ENCODE data around the gene PXDC1.
"Not testable (repeated sequence)": the region's sequence is repeated elsewhere in the genome, so short reads cannot be mapped to it uniquely, and the experiment has no call there.

Gene PXDC1

GRCh38 chr6:3782876-3783832, 31.6 kb upstream of the PXDC1 start:
- DNase-seq = no peak

- no peak for DNase-seq
Observed at GRCh38 chr6:3781504-3781903, 30.0 kb upstream of the PXDC1 start.

- no peak for DNase-seq
Observed at GRCh38 chr6:3779574-3779849, 28.0 kb upstream of the PXDC1 start.

- DNase-seq = no peak
Observed at GRCh38 chr6:3778701-3779573, 27.4 kb upstream of the PXDC1 start.

- no peak for DNase-seq
Observed at GRCh38 chr6:3777730-3778461, 26.4 kb upstream of the PXDC1 start.

DNA sequence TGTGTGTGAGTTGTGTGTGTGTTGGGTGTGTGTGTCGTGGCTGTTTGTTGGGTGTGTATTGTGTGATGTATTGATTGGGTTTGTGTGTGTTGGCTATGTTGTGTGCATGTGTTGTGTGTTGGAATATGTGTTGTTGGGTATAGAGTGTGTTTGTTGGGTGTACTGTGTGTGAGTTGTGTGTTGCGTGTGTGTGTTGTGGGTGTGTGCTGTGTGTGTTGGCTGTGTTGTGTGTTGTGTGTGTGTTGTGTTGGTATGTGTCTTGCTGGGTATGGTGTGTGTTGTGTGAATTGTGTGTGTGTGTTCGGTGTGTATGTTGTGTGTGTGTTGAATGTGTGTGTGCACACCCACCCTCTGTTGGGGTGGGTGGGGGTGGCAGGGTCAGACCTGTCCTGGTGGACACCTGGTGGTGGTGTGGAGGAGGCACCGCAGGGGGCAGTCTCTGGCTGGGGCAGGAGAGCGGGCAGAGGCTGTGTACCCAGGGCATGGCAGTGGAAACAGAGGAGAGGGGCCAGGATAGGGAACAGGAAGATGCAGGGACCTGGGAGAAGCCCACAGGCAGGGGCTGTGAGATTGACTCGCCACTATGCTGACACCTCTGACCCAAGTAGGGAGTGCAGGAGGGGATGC, 25.5 kb upstream of the PXDC1 start:
- peak in 1 of 2 experiments; percentile 17 for DNase-seq

- DNase-seq = no peak
Observed at GRCh38 chr6:3775847-3776246, 24.3 kb upstream of the PXDC1 start.

DNA sequence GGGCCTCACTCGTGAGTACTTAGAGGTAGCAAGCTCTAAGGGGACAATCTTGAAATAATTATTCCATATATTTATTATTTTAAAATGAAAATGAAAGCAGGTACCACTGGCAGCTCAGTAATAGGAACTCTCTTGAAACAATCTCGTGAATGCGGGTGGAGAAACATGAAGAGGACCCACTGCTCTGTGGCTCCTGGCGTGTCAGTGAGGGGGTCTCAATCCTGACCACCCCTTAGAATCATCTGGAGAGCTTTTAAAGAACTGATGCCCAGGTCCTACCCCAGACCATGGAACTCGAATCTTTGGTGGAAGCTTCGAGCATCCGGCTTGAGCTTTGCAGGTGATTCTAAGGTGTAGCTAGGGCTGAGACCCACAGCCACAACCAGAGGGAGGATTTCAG, 23.9 kb upstream of the PXDC1 start:
- no peak for DNase-seq

- DNase-seq = no peak
Observed at GRCh38 chr6:3773678-3774298, 22.3 kb upstream of the PXDC1 start.

DNA sequence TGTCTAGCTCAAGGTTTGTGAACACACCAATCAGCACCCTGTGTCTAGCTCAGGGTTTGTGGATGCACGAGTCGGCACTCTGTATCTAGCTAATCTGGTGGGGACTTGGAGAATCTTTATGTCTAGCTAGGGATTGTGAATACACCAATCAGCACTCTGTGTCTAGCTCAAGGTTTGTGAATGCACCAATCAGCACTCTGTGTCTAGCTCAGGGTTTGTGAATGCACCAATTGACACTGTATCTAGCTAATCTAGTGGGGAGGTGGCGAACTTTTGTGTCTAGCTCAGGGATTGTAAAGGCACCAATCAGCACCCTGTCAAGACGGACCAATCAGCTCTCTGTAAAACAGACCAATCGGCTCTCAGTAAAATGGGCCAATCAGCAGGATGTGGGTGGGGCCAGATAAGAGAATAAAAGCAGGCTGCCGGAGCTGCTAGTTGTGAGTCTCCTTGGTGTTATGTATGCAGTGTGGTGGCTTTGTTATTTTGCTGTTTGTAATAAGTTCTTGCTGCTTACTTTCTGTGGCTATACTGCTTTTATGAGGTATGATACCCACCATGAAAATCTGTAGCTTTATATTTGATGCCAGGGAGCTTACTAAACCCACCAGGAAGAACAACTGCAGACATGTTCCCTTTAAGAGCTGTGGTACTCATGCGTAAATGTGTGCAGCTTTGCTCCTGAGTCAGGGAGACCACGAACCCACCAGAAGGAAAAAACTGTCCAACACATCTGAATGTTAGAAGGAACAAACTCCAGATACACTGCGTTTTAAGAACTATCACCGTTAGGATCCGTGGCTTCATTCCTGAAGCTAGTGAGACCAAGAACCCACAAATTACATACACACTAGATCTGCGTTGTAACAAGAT, 20.9 kb upstream of the PXDC1 start:
- not testable (repeated sequence) for DNase-seq

DNA sequence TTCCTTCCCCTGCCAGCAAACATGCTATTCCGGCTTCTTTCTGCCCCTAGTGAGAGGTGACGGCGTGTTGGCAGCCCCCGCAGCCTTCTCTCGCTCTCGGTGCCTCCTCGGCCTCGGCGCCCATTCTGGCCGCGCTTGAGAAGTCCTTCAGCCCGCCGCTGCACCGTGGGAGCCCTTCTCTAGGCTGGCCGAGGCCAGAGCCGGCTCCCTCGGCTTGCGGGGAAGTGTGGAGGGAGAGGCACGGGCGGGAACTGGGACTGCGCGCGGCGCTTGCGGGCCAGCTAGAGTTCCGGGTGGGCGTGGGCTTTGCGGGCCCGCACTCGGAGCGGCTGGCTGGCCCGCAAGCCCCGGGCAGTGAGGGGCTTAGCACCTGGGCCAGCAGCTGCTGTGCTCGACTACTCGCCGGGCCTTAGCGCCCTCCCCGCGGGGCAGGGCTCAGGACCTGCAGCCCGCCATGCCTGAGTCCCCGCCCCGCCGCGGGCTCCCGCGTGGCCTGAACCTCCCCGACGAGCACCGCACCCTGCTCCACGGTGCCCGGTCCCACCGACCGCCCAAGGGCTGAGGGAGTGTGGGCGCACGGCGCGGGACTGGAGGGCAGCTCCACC, 20.0 kb upstream of the PXDC1 start:
- no peak for DNase-seq

DNA sequence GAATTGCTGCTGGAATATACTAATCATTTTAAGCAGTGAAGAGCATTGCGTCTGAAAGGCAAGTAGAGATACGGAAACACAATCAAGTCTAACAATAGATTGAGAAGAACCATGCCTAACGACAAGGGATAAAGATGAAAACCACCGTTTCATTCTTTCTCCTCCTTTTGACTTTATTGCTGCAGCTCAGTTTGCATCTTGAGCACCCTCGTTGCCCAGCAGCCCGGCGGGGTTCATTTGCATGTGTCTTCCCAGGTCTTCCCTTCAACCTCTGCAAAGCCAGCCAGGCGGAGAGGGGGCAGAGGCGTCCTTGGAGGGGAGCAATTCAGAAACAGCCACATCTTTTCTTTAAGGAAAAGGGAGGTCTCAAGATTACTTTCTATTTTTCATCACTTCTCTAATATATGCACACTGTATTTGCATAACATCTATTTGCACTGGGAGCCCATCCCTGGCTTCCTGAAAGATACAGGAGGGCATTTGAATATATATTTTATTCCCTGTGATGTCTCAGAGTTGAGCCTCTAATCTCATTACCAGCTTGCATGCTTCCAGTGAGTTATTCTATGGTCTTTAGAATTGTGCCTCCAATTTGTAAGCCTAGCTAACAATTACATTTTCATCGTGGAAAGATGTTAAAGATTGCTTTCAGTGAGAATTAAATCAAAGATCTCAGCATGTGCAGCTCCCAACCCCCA, 18.7 kb upstream of the PXDC1 start:
- DNase-seq = peak; percentile 70 to 85

DNA sequence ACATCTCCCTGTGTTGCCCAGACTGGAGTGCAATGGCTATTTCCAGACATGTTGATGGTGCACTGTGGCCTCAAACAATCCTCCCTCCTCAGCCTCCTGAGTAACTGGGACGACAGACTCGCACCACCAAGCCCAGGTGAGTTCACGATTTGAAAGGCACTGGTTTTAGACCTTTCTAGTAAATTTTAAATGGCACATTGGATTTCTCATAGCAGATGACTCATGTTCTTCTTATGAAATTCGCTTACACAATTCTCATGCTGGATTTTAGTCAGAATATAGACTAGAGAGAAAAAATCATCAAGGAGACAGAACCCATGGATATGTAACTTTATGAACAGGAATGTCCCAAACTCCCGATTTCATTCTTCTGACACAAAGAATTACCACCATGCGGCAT, 18.1 kb upstream of the PXDC1 start:
- no peak for DNase-seq

DNA sequence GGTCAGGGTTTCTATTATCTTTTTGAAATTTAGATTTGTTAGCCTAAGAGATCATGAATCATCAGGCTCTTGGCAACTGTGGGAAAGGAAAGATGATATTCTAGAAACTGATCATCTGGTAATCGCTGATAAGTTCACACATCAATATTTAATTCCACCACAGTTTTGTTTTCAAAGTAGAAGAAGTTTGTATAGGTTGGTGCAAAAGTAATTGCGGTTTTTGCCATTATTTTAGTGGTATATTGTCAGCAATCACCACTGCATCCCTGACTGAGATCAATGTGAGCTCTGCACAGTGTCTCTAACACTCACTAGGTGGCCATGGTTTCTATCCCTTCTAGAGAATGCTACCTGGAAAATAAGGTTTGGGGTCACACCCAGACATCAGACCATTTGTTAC, 17.0 kb upstream of the PXDC1 start:
- no peak for DNase-seq

DNA sequence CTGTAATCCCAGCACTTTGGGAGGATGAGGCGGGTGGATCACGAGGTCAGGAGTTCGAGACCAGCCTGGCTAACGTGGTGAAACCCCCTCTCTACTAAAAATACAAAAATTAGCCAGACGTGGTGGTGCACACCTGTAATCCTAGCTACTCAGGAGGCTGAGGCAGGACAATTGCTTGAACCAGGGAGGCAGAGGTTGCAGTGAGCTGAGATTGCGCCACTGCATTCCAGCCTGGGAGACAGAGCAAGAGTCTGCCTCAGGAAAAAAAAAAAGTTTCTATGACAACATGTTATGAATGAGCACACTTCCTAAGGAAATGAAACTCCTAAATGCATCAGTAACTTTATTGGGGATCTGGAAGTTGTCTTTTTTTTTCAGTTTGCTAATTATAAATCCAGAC, 16.0 kb upstream of the PXDC1 start:
- DNase-seq = not testable (repeated sequence)

DNA sequence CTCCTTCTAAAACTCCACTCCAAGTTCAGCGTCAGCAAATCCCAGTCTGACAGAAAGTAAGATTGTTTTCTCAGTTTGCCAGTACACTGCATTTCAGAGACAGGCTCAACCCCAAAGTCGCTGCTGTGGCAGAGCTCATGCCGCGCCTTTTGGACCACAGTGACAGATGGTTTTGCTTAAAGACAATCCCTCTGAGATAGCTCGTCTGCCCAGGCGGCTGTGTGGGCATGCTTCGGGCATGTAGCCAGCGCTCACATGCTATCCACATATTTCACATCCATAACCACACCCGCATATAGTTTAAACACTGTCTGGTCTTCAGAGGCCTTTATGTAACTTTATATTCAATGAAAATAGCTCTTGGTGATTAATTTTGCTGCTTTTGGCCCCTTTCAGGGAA, 14.7 kb upstream of the PXDC1 start:
- DNase-seq = no peak

GRCh38 chr6:3765415-3765814, 13.9 kb upstream of the PXDC1 start:
- DNase-seq = no peak

DNA sequence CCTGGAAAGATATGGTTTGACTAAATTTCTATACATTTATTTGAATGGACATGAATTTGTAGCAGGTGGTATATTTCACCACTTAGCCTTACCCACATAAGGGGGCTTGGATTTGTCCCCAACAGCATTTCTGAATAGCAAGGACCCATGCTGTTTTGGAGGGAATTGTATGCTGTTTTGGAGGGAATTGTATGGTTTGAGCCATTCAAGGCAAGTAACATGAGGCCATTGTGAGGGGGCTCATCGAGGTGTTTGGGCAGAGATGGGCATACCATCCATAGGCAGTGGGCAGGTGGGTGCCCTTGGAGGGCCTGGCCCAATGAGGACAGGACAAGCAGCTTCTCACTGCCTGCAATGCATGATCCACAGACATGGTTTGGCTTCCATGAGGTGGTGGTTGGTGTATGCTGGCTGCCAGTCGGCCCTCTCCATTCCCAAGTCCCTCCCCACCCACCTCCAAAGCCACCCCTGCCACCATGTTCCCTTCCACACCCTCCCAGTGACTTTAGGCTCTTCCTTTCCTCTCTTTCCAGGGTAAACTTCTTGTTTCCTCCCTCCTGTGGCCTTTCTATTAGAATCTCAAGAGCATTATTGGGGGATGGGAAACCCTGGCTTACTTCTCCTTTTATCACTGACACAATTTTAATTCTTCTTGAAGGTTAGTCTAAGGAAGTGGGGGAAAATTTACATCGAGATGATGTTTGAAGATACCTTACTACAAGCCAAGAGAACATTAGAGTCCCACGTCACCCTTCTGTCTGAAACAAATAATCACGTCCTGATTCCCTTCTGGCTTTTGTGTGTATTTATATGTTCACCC, 13.2 kb upstream of the PXDC1 start:
- DNase-seq = no peak

GRCh38 chr6:3762852-3763251, 11.3 kb upstream of the PXDC1 start:
- DNase-seq = no peak
